Lower leg skin (tissue), 4 donors: ENCODE data around the gene WFDC1. TPM values are rescaled to one million over a fixed set of nuclear protein-coding genes. Genes with fewer than 3 reads are reported as not detected.

Experiments used
- DNase-seq, 2 donors: peaks; one replicate each; pipeline ENCODE4 v3.0.0-alpha.2; 2019; ENCODE audit warnings: low spot score in 2 of 2
- H3K4me3 ChIP-seq: fragments of 200-600 bp; sonication (generic); 2 replicates; pipeline ENCODE4 v1.5.1; 2017; ENCODE audit warnings: mild to moderate bottlenecking, low read depth; ENCODE audit not compliant: poor library complexity, severe bottlenecking
- POLR2A ChIP-seq, 2 donors: fragments of 450-650 bp; IDR thresholded peaks; one replicate each; pipeline ENCODE4 v1.6.1; 2016 to 2017; ENCODE audit warnings: antibody characterized with exemption in 2 of 2, mild to moderate bottlenecking in 1 of 2, moderate library complexity in 1 of 2
- WGBS, 2 donors: methylation state at CpG; one replicate each; pipeline ENCODE4 v1.1.5; 2018; 5-methylcytosine and 5-hydroxymethylcytosine counted together
- intact Hi-C: fragments of 100-400 bp; cut with DNase I; formaldehyde crosslinking; loops from one replicate; pipeline ENCODE4 v1.15.0; 2023; ENCODE audit warnings: low total_unique reads
- total RNA-seq, 4 donors: library from RNA; depleted of rRNA; stranded (reverse); fragments of >200 nt; gene quantifications; one replicate each; pipeline ENCODE4 v1.1.0, GENCODE V29; 2016
- TF ChIP-seq, protein P1 (sequence below), 3 donors: fragments of 450-650 bp; IDR thresholded peaks; one replicate each; pipeline ENCODE4 v1.5.1; 2016; ENCODE audit warnings: antibody characterized with exemption in 3 of 3, mild to moderate bottlenecking in 3 of 3, moderate library complexity in 2 of 3

Gene WFDC1
- total RNA-seq, 4 donors from 2014 or later: 0.91 to 2.2 (median 1.3) TPM; not detected in 1

DNA sequence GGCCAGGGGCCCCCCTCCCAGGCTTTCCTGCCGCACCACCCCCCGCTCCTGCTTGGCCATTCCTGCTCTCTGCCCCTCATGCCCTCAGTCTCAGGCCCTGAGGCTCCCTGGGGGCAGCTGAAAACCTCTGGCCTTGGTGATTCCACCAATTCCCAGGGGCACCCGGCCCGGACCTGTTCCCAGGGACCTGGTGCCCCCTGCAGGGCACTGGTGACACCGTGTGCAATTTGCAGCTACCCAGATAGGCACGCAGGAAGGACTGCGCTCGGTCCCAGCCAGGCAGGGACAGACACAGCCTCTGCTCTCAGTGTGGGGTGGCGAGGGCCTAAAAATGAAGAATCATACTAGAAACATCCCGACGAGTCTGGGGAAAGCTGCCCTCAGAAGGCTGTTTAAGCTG is 13.4 kb downstream of the WFDC1 start:
- intact Hi-C loops: no loop called here
- TF ChIP-seq, protein P1, sequence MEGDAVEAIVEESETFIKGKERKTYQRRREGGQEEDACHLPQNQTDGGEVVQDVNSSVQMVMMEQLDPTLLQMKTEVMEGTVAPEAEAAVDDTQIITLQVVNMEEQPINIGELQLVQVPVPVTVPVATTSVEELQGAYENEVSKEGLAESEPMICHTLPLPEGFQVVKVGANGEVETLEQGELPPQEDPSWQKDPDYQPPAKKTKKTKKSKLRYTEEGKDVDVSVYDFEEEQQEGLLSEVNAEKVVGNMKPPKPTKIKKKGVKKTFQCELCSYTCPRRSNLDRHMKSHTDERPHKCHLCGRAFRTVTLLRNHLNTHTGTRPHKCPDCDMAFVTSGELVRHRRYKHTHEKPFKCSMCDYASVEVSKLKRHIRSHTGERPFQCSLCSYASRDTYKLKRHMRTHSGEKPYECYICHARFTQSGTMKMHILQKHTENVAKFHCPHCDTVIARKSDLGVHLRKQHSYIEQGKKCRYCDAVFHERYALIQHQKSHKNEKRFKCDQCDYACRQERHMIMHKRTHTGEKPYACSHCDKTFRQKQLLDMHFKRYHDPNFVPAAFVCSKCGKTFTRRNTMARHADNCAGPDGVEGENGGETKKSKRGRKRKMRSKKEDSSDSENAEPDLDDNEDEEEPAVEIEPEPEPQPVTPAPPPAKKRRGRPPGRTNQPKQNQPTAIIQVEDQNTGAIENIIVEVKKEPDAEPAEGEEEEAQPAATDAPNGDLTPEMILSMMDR (IDR thresholded peaks at IDR 0.05): no peak
- TF ChIP-seq POLR2A (IDR thresholded peaks at IDR 0.05): no peak
- DNase-seq: no peak
- H3K4me3 ChIP-seq: no peak overlapping the region
- 35 to 36% methylated on average over 7 to 11 of the region's 11 CpGs for WGBS, 2 donors

DNA sequence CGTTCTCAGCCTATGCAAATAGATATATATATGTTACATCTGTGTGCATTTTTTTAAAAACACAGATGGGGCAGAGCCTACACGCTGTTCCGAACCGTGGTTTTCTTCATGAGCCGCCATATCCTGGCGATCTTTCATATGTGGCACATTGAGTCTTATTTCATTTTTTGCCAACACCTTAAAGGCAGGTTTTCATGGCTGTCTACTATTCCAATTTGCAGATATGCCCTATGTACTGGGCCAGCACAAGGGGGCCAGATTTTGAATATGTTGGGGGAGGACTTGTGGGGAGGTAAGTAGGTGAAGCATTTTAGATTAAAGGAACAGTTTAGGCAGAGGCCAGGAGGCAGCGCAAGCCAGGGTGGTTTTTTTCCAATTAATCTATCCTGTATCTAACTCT is 16.0 kb downstream of the WFDC1 start:
- TF ChIP-seq, protein P1 (IDR thresholded peaks at IDR 0.05): no peak
- TF ChIP-seq POLR2A (IDR thresholded peaks at IDR 0.05): no peak
- H3K4me3 ChIP-seq: no peak overlapping the region
- intact Hi-C loops: no loop called here
- DNase-seq: no peak
- WGBS, 2 donors: 84 to 85% methylated on average over 7 of the region's 7 CpGs

DNA sequence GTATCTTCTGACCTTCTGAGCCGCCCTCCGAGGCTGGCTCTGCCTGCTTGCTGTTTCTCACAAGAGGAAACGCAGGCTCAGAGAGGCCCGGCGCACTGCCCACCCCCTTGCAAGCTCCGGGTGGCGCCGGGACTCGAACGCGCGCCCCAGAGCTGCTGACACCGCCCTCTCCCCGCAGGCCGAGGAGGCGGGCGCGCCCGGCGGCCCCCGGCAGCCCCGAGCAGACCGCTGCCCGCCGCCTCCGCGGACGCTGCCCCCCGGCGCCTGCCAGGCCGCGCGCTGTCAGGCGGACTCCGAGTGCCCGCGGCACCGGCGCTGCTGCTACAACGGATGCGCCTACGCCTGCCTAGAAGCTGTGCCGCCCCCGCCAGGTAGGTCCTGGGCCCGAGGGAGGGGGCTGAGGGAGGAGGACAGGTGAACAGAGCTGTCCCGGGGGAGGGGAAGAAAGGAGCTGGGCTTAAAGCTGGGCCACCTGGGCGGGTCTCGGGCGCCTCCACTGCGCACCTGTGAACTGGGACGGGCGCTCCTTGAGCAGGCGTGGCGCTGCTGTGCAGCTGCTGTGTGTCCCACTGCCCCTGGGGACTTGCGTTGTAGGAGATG is 18.2 kb downstream of the WFDC1 start:
- no peak for TF ChIP-seq POLR2A (IDR thresholded peaks at IDR 0.05)
- TF ChIP-seq, protein P1 (IDR thresholded peaks at IDR 0.05): no peak
- WGBS, 2 donors: 7% methylated on average over 38 to 55 of the region's 55 CpGs
- DNase-seq: no peak
- intact Hi-C loops: no loop called here
- no peak overlapping the region for H3K4me3 ChIP-seq

DNA sequence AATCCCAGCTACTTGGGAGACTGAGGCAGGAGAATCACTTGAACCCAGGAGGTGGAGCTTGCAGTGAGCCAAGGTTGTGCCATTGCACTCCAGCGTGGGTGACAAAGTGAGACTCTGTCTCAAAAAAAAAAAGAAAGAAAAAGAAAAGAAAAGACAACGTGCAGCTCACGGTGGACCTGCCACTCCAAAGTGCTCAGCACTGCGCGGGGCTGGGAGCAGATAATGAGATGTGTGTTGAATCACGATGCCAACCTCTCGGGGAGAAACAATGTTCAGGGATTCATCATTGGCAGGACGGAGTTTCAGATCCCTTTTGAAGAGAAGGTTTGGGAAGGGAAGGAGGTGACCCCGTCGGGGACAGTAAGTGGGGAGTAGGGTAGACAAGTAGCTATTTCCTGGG is 19.2 kb downstream of the WFDC1 start:
- intact Hi-C loops: no loop called here
- no peak for TF ChIP-seq POLR2A (IDR thresholded peaks at IDR 0.05)
- no peak for DNase-seq
- 62 to 66% methylated on average over 10 of the region's 10 CpGs for WGBS, 2 donors
- no peak overlapping the region for H3K4me3 ChIP-seq

DNA sequence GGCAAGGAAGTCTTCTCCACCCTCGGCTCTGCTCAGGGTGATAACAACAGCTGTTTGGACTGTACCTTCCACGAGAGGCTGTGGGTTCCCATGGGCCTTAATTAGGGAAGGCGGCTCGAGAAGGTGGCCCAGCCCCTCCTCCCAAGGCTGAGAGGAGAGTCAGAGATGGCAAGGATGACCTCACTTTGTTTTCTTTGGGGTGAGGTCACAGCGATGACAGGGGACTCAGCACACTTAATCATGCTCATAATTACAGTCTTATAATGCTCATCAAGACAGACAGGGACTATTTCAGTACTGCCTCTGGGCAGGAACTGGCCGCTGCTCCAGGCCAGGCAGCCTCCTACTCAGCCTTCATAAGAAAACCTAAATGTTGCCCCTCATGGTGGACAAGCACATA is 19.7 kb downstream of the WFDC1 start:
- no peak for TF ChIP-seq POLR2A (IDR thresholded peaks at IDR 0.05)
- TF ChIP-seq, protein P1 (IDR thresholded peaks at IDR 0.05): no peak
- no peak overlapping the region for H3K4me3 ChIP-seq
- WGBS, 2 donors: 65 to 77% methylated on average over 6 of the region's 6 CpGs
- intact Hi-C loops: no loop called here
- no peak for DNase-seq

DNA sequence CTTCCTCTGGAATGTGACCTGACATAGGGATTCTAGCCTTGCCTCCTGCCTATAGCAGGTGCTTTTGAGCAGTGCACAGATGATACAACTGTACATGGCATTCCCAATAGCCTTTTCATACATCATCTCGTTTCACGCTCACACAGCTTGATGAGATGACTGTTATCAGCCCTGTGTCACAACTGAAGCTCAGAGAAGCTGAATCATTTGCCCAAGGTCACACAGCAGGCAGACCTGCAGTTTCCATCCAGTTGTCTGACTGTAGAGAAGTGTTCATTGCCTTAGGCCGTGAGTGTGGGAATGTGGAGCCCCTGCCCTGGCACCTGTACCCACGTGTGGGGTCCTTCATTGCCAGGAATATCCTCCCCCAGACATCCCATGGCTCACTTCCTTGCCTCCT is 20.1 kb downstream of the WFDC1 start:
- TF ChIP-seq, protein P1 (IDR thresholded peaks at IDR 0.05): no peak
- no peak for TF ChIP-seq POLR2A (IDR thresholded peaks at IDR 0.05)
- H3K4me3 ChIP-seq: no peak overlapping the region
- no peak for DNase-seq
- intact Hi-C loops: no loop called here
- 68 to 70% methylated on average over 4 of the region's 4 CpGs for WGBS, 2 donors
